ENCODE measurements around the gene SGTB.

DNA sequence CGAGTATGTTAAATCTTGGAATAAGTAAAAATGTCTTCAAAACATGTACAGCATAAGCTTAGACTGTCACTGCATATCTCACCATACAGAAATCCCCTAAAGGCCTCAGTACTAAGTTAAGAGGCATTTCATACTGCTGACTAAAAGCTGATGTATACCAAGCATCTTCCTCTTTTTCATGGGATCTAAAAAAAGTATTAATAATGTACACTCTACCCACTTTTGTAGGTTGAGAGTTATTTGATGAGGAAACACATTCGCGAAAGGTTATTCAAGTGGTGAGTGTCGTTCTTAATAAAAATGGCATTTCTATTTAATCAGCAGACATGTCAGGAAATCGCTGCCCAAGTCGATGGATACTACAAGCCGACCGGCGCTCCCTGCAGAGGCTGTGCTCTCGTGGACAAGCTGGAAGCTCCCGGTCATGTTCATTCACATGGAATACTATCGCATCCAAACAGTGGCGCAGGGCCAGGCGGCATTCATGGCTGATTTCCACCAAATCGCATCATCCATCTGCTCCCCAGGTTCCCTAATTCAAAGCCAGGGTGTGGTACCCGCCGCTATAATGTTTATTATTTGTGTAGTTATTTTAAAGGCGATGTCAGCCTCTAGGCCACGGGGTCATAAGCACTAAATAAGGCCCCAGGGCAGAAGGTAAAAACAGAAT is 724 bp downstream of the SGTB start:
- TF ChIP-seq, protein P1, sequence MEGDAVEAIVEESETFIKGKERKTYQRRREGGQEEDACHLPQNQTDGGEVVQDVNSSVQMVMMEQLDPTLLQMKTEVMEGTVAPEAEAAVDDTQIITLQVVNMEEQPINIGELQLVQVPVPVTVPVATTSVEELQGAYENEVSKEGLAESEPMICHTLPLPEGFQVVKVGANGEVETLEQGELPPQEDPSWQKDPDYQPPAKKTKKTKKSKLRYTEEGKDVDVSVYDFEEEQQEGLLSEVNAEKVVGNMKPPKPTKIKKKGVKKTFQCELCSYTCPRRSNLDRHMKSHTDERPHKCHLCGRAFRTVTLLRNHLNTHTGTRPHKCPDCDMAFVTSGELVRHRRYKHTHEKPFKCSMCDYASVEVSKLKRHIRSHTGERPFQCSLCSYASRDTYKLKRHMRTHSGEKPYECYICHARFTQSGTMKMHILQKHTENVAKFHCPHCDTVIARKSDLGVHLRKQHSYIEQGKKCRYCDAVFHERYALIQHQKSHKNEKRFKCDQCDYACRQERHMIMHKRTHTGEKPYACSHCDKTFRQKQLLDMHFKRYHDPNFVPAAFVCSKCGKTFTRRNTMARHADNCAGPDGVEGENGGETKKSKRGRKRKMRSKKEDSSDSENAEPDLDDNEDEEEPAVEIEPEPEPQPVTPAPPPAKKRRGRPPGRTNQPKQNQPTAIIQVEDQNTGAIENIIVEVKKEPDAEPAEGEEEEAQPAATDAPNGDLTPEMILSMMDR (conservative IDR thresholded peaks at IDR 0.05) = no peak
- TF ChIP-seq EZH2 (IDR thresholded peaks at IDR 0.05; ENCODE audit: low read depth) = no peak
